OCI-M2 (cell line): ENCODE data around the gene ITPRIPL2.

ENCODE experiments used
- DNase-seq: peaks from one replicate; lab custom pipeline; 2025; ENCODE audit not compliant: unreplicated experiment; lab: John Stamatoyannopoulos, UW

The ITPRIPL2 gene

GRCh38 chr16:19142939-19143598 lies 29.3 kb downstream of the ITPRIPL2 start:
- DNase-seq = no peak

DNA sequence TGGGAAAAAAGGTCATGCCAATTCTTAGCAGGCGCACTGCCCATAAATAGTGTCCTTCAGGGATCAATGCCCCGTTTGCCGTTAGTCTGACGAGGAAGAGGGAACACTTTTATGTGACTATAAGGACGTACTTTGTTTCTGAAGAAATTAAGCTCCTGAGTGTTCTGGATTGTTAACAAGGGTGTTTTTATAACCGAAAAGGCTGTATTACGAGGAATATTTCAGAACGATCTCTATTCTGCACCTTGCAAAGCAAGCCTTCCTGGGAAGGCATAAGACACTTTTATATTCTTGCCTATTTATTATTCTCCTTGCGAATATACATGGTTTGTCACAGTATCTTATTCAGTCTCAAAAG lies 29.8 kb downstream of the ITPRIPL2 start:
- DNase-seq = no peak

DNA sequence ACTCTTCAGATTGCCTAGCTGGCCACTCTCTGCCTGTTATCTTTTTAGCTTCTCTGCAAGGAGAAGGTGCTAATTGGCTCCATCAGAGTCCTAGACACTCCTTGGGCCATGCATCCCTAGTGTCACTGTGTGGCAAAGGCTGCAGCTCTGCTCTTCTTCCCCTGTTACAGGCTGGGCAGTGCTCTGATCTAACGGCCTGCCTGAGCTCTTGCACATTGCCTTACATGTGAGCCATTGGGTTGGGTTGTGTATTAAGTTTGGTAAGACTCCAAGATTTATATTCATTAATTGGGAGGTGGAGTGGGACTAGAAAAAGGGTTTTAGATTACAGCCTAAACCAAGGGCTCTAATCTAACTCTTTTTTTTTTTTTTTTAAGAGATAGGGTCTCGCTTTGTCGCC lies 31.2 kb downstream of the ITPRIPL2 start:
- no peak for DNase-seq

DNA sequence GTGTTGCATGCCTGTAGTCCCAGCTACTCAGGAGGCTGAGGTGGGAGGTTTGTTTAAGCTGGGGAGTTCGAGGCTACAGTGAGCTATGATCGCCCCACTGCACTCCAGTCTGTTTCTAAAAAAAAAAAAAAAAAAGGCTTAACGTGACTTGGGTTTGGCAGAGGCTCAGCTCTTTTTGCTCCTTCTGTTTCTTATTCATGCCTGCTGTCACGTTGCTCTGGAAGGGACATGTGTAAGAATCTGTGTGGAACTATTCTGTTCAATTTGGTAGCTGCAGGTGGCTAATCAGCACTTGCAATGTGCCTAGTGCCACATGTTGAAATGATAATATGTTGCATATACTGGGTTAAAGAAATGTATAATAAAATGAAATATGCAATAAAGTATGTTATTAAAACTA lies 33.4 kb downstream of the ITPRIPL2 start:
- no peak for DNase-seq

DNA sequence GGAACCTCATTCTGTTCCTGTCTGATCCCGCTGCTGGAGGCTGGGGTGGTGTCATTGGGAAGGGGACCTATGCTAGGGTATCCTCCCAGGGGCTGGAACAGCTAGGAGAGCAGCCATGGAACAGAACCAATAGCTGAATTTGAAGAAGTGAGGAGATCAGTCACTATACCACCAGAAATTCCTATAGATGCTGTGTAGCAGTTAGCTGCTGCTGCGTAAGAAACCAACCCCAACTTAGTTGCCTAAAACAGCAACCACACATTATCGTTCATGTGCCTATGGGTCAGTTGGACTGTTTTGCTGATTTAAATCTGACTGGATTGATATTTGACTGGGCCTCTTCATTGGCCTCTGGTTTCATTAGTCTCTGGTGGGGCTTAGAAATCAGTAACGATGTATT lies 33.9 kb downstream of the ITPRIPL2 start:
- DNase-seq = no peak

DNA sequence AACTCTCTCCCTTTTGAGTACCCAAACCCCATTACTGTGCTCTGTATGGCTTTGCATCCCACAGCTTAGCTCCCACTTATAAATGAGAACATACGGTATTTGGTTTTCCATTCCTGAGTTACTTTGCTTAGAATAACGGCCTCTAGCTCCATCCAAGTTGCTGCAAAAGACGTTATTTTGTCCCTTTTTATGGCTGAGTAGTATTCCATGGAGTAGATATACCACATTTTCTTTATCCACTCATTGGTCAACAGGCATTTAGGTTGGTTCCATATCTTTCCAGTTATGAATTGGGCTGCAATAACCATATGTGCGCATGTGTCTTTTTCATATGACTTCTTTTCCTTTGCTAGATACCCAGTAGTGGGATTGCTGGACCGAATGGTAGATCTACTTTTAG lies 34.4 kb downstream of the ITPRIPL2 start:
- DNase-seq = no peak

GRCh38 chr16:19151310-19151709 lies 37.5 kb downstream of the ITPRIPL2 start:
- no peak for DNase-seq

DNA sequence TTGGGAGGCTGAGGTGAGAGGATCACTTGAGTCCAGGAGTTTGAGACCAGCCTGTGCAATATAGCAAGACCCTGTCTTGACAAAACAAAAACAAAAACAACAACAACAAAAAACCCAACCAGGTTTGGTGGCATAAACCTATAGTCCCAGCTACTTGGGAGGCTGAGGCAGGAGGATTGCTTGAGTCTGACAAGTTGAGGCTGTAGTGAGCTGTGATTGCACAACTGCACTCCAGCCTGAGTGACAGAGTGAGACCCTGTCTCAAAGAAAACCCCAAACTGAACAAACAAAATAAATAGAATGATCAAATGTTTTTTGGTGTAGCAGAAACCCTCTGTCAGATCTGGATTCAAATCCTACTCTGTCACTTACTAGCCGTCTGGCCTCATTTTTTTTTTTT lies 38.3 kb downstream of the ITPRIPL2 start:
- no peak for DNase-seq

GRCh38 chr16:19153876-19154275 lies 40.1 kb downstream of the ITPRIPL2 start:
- DNase-seq = no peak

GRCh38 chr16:19162085-19162484 lies 48.3 kb downstream of the ITPRIPL2 start:
- DNase-seq = no peak

DNA sequence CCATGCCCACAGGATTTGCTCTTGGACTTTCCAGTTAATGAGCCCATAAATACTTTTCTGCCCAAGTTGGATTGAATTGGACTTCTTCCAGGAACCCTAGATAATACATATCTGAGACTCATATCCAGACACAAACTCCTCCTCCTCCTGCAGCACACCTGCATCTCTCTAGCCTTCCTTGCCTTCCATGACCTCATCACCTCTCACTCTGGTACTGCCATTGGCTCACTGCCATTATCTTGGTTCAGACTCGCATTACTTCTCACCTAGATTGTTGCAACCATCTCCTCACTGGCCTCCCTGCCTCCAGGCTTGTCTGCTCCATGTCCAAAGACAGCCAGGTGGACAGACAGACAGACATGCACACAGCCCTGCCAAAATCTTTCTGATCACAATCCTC lies 49.5 kb downstream of the ITPRIPL2 start:
- DNase-seq = no peak

DNA sequence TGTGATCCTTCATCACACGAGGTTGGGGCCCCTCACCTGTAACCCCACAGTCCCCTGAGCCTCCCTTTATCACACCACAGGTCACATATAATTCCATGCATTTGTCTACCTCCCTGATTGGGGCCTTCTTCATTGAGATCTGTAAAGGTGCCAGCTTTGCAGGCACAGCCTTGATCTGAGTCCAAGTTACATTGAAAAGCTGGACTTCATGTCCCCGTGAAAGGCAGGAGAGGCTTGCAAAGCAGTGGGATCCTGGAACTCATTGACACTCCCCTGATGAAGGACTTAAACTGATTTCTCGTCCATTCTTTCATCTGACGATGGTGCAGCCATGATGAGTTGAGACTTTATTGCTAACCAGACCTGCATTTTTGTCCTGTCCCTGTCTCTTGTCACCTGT lies 50.5 kb downstream of the ITPRIPL2 start:
- DNase-seq = no peak

DNA sequence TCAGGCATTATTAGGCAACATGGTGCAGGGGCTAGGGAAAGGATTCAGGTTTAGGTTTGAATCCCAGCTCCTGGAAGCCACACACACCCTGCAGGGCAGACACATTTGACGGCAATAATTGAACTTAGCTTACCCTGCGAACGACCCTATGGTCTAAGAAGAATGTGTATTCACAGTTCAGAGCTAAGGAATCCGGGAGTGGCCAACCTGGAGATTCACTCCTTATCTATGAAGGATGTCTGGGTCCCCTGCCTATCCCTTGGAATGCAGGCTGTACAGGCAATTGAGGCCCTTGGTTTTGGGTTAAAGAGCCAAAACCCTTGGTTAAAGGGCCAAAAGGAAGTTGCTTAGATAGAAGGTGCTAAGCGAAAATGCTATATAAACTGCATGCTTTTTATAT lies 51.3 kb downstream of the ITPRIPL2 start:
- no peak for DNase-seq

- no peak for DNase-seq
Observed at GRCh38 chr16:19166500-19166899, 52.7 kb downstream of the ITPRIPL2 start.

GRCh38 chr16:19167710-19168370 lies 54.1 kb downstream of the ITPRIPL2 start, which contains the start of gene SYT17:
Gene SYT17 (plus strand): TSS chr16:19168240. CDS start chr16:19168647, 407 bp downstream.
- DNase-seq = no peak

DNA sequence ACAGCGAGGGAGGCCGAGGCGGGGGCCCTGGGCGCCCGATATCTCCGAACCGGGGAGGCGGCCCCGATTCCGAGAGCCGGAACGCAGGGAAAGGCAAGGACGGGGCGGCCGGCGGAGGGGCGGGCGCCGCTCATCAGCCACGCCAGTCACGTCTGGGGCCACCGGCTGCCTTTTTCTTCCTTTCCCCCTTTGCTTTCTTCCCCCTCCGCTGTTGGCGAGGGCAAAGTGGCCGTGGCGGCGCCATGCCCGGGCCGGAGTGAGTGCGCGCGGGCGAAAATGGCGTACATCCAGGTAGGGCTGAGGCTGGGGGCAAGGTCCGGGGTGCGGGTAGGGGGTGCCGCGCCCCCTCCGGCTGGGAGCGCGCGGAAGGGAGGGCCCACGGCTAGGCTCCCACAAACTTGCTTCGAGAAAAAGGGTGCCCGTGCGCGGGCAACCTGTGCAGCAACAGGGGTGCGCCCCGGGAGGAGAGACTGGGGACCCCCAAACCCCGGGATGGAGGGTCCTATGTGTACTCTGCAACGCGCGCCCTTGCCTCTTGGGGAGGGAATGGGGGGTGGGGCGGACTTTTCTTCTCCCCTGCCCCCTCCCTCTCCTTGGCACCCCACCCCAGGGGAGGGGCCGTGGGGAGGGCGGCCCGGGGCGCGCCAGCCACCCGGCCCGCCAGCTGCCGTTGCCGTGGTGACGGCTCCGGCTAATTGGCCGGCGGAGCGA lies 54.8 kb downstream of the ITPRIPL2 start:
- no peak for DNase-seq

DNA sequence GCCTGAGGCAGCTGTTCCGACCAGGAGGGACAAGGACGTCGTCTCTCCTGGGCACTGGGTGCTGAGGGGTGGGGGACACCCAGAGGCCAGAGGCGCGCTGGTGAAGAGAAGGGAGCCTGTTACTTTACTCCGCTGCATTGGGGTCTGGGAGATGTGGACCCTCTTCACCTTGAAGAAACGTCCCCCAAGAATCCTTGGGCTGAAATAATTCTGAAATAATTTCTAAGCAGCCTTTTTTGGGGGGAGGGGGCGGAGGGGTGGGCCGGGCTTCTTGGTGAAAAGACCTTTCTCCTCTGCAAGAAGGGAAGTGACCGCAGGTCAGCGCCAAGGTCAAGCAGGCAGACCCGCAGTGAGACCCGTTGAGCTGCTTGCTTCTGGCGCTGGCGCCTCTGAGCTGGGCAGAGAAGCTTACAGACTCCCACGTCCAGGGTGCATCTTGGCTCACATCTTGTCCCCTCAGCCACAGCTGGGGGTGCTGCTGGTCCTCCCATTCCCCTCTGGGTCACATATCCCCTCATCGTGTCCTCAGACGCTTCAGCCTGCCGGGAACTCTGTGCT lies 55.4 kb downstream of the ITPRIPL2 start:
- no peak for DNase-seq

DNA sequence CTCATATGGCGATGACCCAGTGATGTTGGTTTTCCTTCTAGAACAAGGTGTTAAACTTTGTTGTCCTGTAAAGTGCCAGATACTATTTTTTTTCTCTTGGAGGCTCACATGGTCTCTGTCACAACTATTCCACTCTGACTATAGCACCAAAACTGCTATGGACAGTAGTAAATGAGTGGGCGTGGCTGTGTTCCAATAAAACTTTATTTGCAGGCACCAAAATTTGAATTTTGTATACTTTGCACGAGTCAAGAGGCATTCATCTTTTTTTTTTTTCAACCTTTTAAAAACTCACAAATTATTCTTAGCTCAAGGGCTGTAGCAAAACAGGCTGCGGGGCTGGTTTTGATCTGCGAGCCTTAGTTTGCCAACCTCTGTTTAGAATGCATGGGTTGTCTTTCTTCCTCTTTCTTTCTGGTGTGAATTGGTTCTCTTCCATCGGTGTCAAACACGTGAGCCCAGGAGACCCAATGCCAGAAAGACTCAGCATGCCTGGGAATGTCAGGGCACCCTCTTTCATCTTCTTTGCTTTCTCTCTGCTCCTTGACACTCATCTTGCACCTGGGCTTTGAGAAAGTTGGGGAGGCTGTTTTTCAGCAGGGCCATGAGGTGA lies 56.4 kb downstream of the ITPRIPL2 start:
- DNase-seq = no peak
